GM18511 (cell line): ENCODE data around the gene SEC14L1.
"Not testable (repeated sequence)": the region's sequence is repeated elsewhere in the genome, so short reads cannot be mapped to it uniquely, and the experiment has no call there.

ENCODE experiments used
- ATAC-seq: cut with Tn5 transposase; IDR thresholded peaks from one replicate; pipeline ENCODE4 v1.9.1; 2021; ENCODE audit warnings: mild to moderate bottlenecking, moderate library complexity; ENCODE audit not compliant: unreplicated experiment

SEC14L1 gene

GRCh38 chr17:77254951-77255825 lies 114.4 kb downstream of the SEC14L1 start:
- no peak for ATAC-seq

GRCh38 chr17:77255970-77256369 lies 115.2 kb downstream of the SEC14L1 start:
- ATAC-seq, result not testable (repeated sequence)

- no peak for ATAC-seq
Measured at GRCh38 chr17:77256710-77257109, 115.9 kb downstream of the SEC14L1 start.

GRCh38 chr17:77257169-77257568 lies 116.4 kb downstream of the SEC14L1 start:
- no peak for ATAC-seq

GRCh38 chr17:77257596-77258458 lies 117.1 kb downstream of the SEC14L1 start:
- no peak for ATAC-seq

- no peak for ATAC-seq
Measured at GRCh38 chr17:77258638-77259037, 117.9 kb downstream of the SEC14L1 start.

GRCh38 chr17:77264617-77265230 lies 124.0 kb downstream of the SEC14L1 start:
- ATAC-seq, result no peak

- no peak for ATAC-seq
Measured at GRCh38 chr17:77266213-77266612, 125.4 kb downstream of the SEC14L1 start.
